Erythroblast (primary cell): ENCODE data around the gene XPNPEP3.

ENCODE experiments used
- DNase-seq, 2 experiments: peaks; one replicate each; lab custom pipeline; 2025; lab: John Stamatoyannopoulos, UW
- GATA1 ChIP-seq: IDR thresholded peaks from 2 replicates; pipeline ENCODE4 v1.6.1; 2011; ENCODE audit warnings: low read depth, mild to moderate bottlenecking, control low read depth, low read length, moderate library complexity
- POLR2A ChIP-seq: IDR thresholded peaks from 2 replicates; pipeline ENCODE4 v1.6.1; 2011; ENCODE audit warnings: mild to moderate bottlenecking, low read length

Gene XPNPEP3

GRCh38 chr22:40939202-40939601 is 82.3 kb downstream of the XPNPEP3 start:
- DNase-seq, result no peak
- TF ChIP-seq GATA1 (no peak), POLR2A (no peak)

GRCh38 chr22:40950962-40951794 is 94.2 kb downstream of the XPNPEP3 start, which contains the start of gene RBX1:
Gene RBX1, plus strand, starts transcription at chr22:40951378. Its CDS starts 21 bp downstream, at chr22:40951399.
- TF ChIP-seq GATA1 (no peak), POLR2A (peak; percentile 79)
- DNase-seq, result peak; percentile 100

GRCh38 chr22:40951795-40952605 is 95.1 kb downstream of the XPNPEP3 start:
- DNase-seq, result peak in 1 of 2 experiments; percentile 74
- TF ChIP-seq POLR2A, result peak; percentile 98
- no peak for TF ChIP-seq GATA1

GRCh38 chr22:40953471-40953870 is 96.5 kb downstream of the XPNPEP3 start:
- DNase-seq, result peak; percentile 51 to 68
- TF ChIP-seq GATA1 (no peak), POLR2A (no peak)

GRCh38 chr22:40954113-40954512 is 97.2 kb downstream of the XPNPEP3 start:
- TF ChIP-seq POLR2A (peak; percentile 56), GATA1 (no peak)
- peak; percentile 78 to 82 for DNase-seq

- DNase-seq, result peak; percentile 95 to 99
- peak; percentile 64 for TF ChIP-seq GATA1
- peak; percentile 73 for TF ChIP-seq POLR2A
These were observed 98.6 kb downstream of the XPNPEP3 start for GRCh38 chr22:40955571-40955970.

- TF ChIP-seq POLR2A, result peak; percentile 29
- no peak for TF ChIP-seq GATA1
- DNase-seq, result peak; percentile 42 to 50
These were observed 100.7 kb downstream of the XPNPEP3 start for GRCh38 chr22:40957601-40958000.

GRCh38 chr22:40958299-40958698 is 101.4 kb downstream of the XPNPEP3 start:
- peak in 1 of 2 experiments; percentile 35 for DNase-seq
- TF ChIP-seq POLR2A, result no peak
- no peak for TF ChIP-seq GATA1

- no peak for TF ChIP-seq GATA1
- TF ChIP-seq POLR2A, result no peak
- DNase-seq, result peak in 1 of 2 experiments; percentile 39
These were observed 103.2 kb downstream of the XPNPEP3 start for GRCh38 chr22:40960145-40960544.

- peak; percentile 40 for TF ChIP-seq POLR2A
- TF ChIP-seq GATA1, result no peak
- DNase-seq, result peak; percentile 92 to 93
These were observed 109.2 kb downstream of the XPNPEP3 start for GRCh38 chr22:40965936-40966725.

- TF ChIP-seq GATA1, result no peak
- TF ChIP-seq POLR2A, result peak; percentile 52
- peak; percentile 87 to 91 for DNase-seq
These were observed 109.8 kb downstream of the XPNPEP3 start for GRCh38 chr22:40966726-40967085.

GRCh38 chr22:40967111-40967760 is 110.3 kb downstream of the XPNPEP3 start:
- peak; percentile 41 to 81 for DNase-seq
- no peak for TF ChIP-seq GATA1
- TF ChIP-seq POLR2A, result no peak

GRCh38 chr22:40972587-40972986 is 115.6 kb downstream of the XPNPEP3 start:
- DNase-seq, result no peak
- no peak for TF ChIP-seq POLR2A
- TF ChIP-seq GATA1, result no peak
